Naive thymus-derived CD4-positive, alpha-beta T cell (primary cell): ENCODE data around the gene OSBPL5. TPM values are rescaled to one million over a fixed set of nuclear protein-coding genes. Genes with fewer than 3 reads are reported as not detected.
A peak's percentile ranks its signal among the peaks of the same experiment; 100 is the strongest.

ENCODE experiments used
- ATAC-seq: fragments of 150-1000 bp; cut with Tn5 transposase; 2 replicates; pipeline ENCODE4 v1.10.0; 2021; ENCODE audit warnings: mild to moderate bottlenecking, moderate library complexity
- CTCF ChIA-PET: fragments of 350-600 bp; sonication (Branson Sonifier 250); formaldehyde crosslinking; loops from one replicate; lab custom pipeline; 2021; ENCODE audit warnings: antibody characterized with exemption; lab: Charles Lee
- POLR2A ChIA-PET: fragments of 350-600 bp; sonication (Branson Sonifier 250); formaldehyde crosslinking; loops from one replicate; lab custom pipeline; 2021; ENCODE audit warnings: antibody characterized with exemption, inconsistent platforms; lab: Charles Lee
- DNase-seq, 9 donors: peaks; one replicate each; pipeline versions ENCODE4 v3.0.0 to v3.0.0-alpha.2; 2020 to 2022; ENCODE audit warnings: mixed read lengths in 1 of 9
- H3K27ac ChIP-seq: one replicate; pipeline ENCODE4 v1.7.0; 2013; ENCODE audit warnings: mild to moderate bottlenecking, low read depth, low read length, moderate library complexity
- H3K27me3 ChIP-seq, 2 donors: one replicate each; pipeline ENCODE4 v1.7.0; 2013; ENCODE audit warnings: low read length in 2 of 2, mild to moderate bottlenecking in 2 of 2, moderate library complexity in 2 of 2; ENCODE audit not compliant: control insufficient read depth in 2 of 2, insufficient read depth in 2 of 2
- H3K36me3 ChIP-seq, 3 experiments: 1 replicate in 2 of 3; 2 replicates in 1 of 3; pipeline ENCODE4 v1.7.0; 2013; ENCODE audit warnings: low read length in 3 of 3, mild to moderate bottlenecking in 3 of 3, moderate library complexity in 1 of 3; ENCODE audit not compliant: insufficient read depth in 3 of 3, control insufficient read depth in 2 of 3
- H3K4me1 ChIP-seq, 2 donors: one replicate each; pipeline ENCODE4 v1.7.0; 2013; ENCODE audit warnings: low read length in 2 of 2, mild to moderate bottlenecking in 2 of 2, moderate library complexity in 1 of 2; ENCODE audit not compliant: control insufficient read depth in 2 of 2, insufficient read depth in 2 of 2
- H3K4me3 ChIP-seq: 2 replicates; pipeline ENCODE4 v1.7.0; 2013; ENCODE audit warnings: mild to moderate bottlenecking, low read length
- H3K9me3 ChIP-seq, 3 experiments: 1 replicate in 2 of 3; 2 replicates in 1 of 3; pipeline ENCODE4 v1.7.0; 2013; ENCODE audit warnings: low read length in 3 of 3; ENCODE audit not compliant: control insufficient read depth in 2 of 3
- H3K27ac Mint-ChIP-seq, 9 donors: one replicate each; pipeline ENCODE4 v1.8.0; 2020 to 2022; ENCODE audit warnings: mixed read lengths in 9 of 9, mild to moderate bottlenecking in 8 of 9, moderate library complexity in 5 of 9, inconsistent platforms in 2 of 9
- H3K27me3 Mint-ChIP-seq, 5 donors: one replicate each; pipeline ENCODE4 v1.8.0; 2021 to 2022; ENCODE audit warnings: mixed read lengths in 5 of 5, mild to moderate bottlenecking in 1 of 5
- H3K36me3 Mint-ChIP-seq, 5 donors: one replicate each; pipeline ENCODE4 v1.8.0; 2020 to 2022; ENCODE audit warnings: mixed read lengths in 5 of 5, mild to moderate bottlenecking in 3 of 5, inconsistent platforms in 1 of 5
- H3K4me1 Mint-ChIP-seq, 7 donors: one replicate each; pipeline ENCODE4 v1.8.0; 2020 to 2022; ENCODE audit warnings: mixed read lengths in 7 of 7, mild to moderate bottlenecking in 3 of 7, inconsistent platforms in 1 of 7
- H3K4me3 Mint-ChIP-seq, 10 donors: one replicate each; pipeline ENCODE4 v1.8.0; 2020 to 2022; ENCODE audit warnings: mild to moderate bottlenecking in 10 of 10, mixed read lengths in 10 of 10, moderate library complexity in 6 of 10, inconsistent platforms in 2 of 10
- H3K9me3 Mint-ChIP-seq, 11 donors: one replicate each; pipeline ENCODE4 v1.8.0; 2020 to 2022; ENCODE audit warnings: mixed read lengths in 11 of 11, mild to moderate bottlenecking in 4 of 11, inconsistent platforms in 1 of 11, moderate library complexity in 1 of 11
- intact Hi-C, 2 donors: fragments of 100-400 bp; cut with micrococcal nuclease; formaldehyde crosslinking; loops; one replicate each; pipeline ENCODE4 v1.15.1; 2023
- polyA plus RNA-seq, 2 donors: library from polyadenylated mRNA; unstranded; fragments of 300-500 nt; fragmentation: Illumina TruSeq; gene quantifications; one replicate each; pipeline ENCODE4 v1.2.3, GENCODE V29; 2021
- total RNA-seq, 6 experiments: library from RNA in 5 of 6; stranded (reverse) in 5 of 6; gene quantifications; 1 replicate in 5 of 6; 2 replicates in 1 of 6; pipeline ENCODE4 v1.2.3 and lab custom pipeline; 2021 to 2026

Gene OSBPL5
- 10 to 100 TPM in 2 of 5 experiments, 1 to 10 TPM in 3; 3.7 to 76.7 (median 6.5) TPM for total RNA-seq
- polyA plus RNA-seq: 1 to 10 TPM in 1 of 2 donors, under 1 TPM in 1; 0.51 to 2.7 TPM
- 11.3 reads per million, percentile 38 among the genes with 10 or more reads in this experiment for total RNA-seq (lab: John Stamatoyannopoulos, UW)

GRCh38 chr11:3165152-3165705 is at the start of gene OSBPL5:
TSS of gene OSBPL5 (minus strand) at chr11:3165310. CDS start at chr11:3129148, 36,162 bp downstream.
- ChIA-PET POLR2A (no interaction called here), CTCF (no interaction called here)
- DNase-seq (peak in 8 of 9 donors; percentile 26 to 60 (median 42)), ATAC-seq (peak; percentile 75)
- Mint-ChIP-seq H3K4me3 (peak within 1 kb of the TSS; percentile 64 to 93 (median 84)), H3K4me1 (peaks cover 9 to 55% (median 46%) of the 10 kb centered on the region in 7 donors), H3K27ac (peak within 1 kb of the TSS in 8 of 9 donors; percentile 13 to 77 (median 60)), H3K27me3 (peaks cover 0 to 66% (median 16%) of the 10 kb centered on the region in 5 donors), H3K36me3 (no peaks in the 10 kb centered on the region), H3K9me3 (no peaks in the 10 kb centered on the region)
- intact Hi-C loops: no loop called here
- Histone ChIP-seq H3K27ac (peak within 1 kb of the TSS; percentile 45), H3K4me1 (peaks cover 0 to 36% of the 10 kb centered on the region in 2 donors), H3K27me3 (no peaks in the 10 kb centered on the region), H3K4me3 (peak within 1 kb of the TSS; percentile 48), H3K9me3 (no peaks in the 10 kb centered on the region), H3K36me3 (no peaks in the 10 kb centered on the region)

DNA sequence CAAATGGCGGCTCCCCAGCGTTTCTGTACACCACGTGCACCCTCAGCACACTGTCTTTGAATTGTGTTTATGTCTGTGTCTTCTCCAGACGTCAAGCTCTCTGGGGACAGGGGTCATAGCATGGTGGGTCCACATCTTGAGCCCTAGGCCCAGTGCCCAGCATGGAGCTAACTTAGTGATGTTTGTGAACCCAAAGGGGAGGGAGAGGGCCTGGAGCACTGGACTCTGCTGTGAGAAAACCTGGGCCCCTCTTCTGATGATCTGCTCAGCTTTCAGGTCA is 49.2 kb upstream of the OSBPL5 start:
- DNase-seq: no peak
- no peaks in the 10 kb centered on the region for H3K27me3 ChIP-seq
- no peak overlapping the region for H3K27ac Mint-ChIP-seq
- peaks cover 0 to 7% (median 4%) of the 10 kb centered on the region in 7 donors for H3K4me1 Mint-ChIP-seq
- peaks cover 12 to 33% (median 22%) of the 10 kb centered on the region in 5 donors for H3K27me3 Mint-ChIP-seq
- no peak overlapping the region for H3K4me3 ChIP-seq
- H3K9me3 Mint-ChIP-seq: peaks cover 0 to 16% (median 9%) of the 10 kb centered on the region in 11 donors
- no peak for ATAC-seq
- no peaks in the 10 kb centered on the region for H3K9me3 ChIP-seq
- peaks cover 0 to 3% of the 10 kb centered on the region in 2 donors for H3K4me1 ChIP-seq
- no peaks in the 10 kb centered on the region for H3K36me3 ChIP-seq
- no peak overlapping the region for H3K4me3 Mint-ChIP-seq
- ChIA-PET CTCF (no interaction called here), POLR2A (no interaction called here)
- intact Hi-C loops: no loop called here
- H3K27ac ChIP-seq: no peak overlapping the region
- H3K36me3 Mint-ChIP-seq: peaks cover 0 to 6% (median 0%) of the 10 kb centered on the region in 5 donors

- ATAC-seq (no peak), DNase-seq (no peak)
- no peaks in the 10 kb centered on the region for H3K27me3 ChIP-seq
- Mint-ChIP-seq H3K27ac (peak overlapping the region in 1 of 9 donors; percentile 22), H3K27me3 (peaks cover 12 to 33% (median 22%) of the 10 kb centered on the region in 5 donors), H3K4me3 (peak overlapping the region in 1 of 10 donors; percentile 54), H3K36me3 (peaks cover 0 to 6% (median 0%) of the 10 kb centered on the region in 5 donors), H3K4me1 (peaks cover 0 to 7% (median 4%) of the 10 kb centered on the region in 7 donors), H3K9me3 (peaks cover 0 to 16% (median 9%) of the 10 kb centered on the region in 11 donors)
- H3K4me3 ChIP-seq: no peak overlapping the region
- peaks cover 0 to 3% of the 10 kb centered on the region in 2 donors for H3K4me1 ChIP-seq
- H3K27ac ChIP-seq: no peak overlapping the region
- no peaks in the 10 kb centered on the region for H3K9me3 ChIP-seq
- intact Hi-C loops: no loop called here
- no peaks in the 10 kb centered on the region for H3K36me3 ChIP-seq
- ChIA-PET POLR2A (no interaction called here), CTCF (no interaction called here)
Observed at GRCh38 chr11:3213659-3214419, 48.7 kb upstream of the OSBPL5 start.

DNA sequence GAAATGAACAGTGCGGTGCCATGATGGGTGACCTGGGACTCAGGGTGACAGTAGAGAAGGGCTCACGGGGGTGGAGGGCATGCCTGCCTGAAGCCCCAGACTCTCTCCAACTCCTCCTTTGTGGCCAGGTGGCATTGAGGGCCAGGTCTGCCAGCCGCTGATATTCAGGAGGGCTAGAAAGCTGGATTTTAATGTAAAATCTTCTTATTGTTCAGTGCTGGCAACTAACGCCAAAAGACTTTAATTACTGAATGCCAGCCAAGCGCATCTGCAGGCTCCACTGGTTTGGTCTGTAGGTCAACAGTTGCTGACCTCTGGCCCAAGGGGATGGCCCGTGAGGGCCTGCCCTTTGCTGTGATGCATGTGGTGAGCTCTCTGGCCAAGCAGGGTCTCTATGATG is 43.2 kb upstream of the OSBPL5 start:
- Mint-ChIP-seq H3K4me3 (no peak overlapping the region), H3K27me3 (peaks cover 6 to 16% (median 9%) of the 10 kb centered on the region in 5 donors), H3K4me1 (peaks cover 0 to 10% (median 0%) of the 10 kb centered on the region in 7 donors), H3K9me3 (peaks cover 0 to 16% (median 9%) of the 10 kb centered on the region in 11 donors), H3K27ac (no peak overlapping the region), H3K36me3 (peaks cover 0 to 6% (median 0%) of the 10 kb centered on the region in 5 donors)
- intact Hi-C loops: no loop called here
- Histone ChIP-seq H3K36me3 (no peaks in the 10 kb centered on the region), H3K27ac (no peak overlapping the region), H3K9me3 (peaks cover 0 to 6% (median 0%) of the 10 kb centered on the region in 3 experiments), H3K27me3 (no peaks in the 10 kb centered on the region), H3K4me1 (no peaks in the 10 kb centered on the region), H3K4me3 (no peak overlapping the region)
- ChIA-PET CTCF (no interaction called here), POLR2A (no interaction called here)
- no peak for ATAC-seq
- no peak for DNase-seq

DNA sequence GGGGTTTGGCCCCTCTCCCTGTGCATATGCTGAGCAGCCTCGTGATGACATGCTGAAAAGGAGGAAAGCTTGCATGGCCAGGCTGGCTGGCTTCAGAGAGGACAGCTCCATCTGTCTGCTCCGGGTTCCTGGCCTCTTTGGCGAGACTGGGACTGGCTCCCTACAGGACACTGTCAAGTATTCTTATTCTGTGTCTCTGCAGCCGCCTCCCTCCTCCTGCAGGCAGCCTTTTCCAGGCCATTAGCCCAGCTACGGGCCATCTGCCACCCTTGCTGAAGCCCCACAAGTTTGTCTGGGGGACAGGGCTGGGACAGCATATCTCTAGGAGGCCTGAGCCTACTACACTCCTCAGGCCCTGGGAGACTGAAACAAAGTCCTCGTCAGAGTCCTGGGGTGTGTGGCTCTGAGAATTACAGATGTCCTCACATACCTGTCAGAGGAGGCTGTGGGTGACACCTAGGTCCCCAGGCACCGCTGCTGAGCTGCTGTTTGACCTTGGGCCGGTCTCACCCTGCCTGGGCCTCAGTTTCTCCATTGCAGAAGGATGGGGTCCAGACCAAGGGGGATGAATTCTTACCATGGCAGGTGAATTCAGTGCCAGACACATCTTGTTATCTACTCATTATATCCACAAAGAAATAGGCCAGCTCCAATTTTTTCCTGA is 42.5 kb upstream of the OSBPL5 start:
- peaks cover 0 to 6% (median 0%) of the 10 kb centered on the region in 3 experiments for H3K9me3 ChIP-seq
- H3K27me3 Mint-ChIP-seq: peaks cover 8 to 18% (median 11%) of the 10 kb centered on the region in 5 donors
- intact Hi-C loops: no loop called here
- peaks cover 0 to 16% (median 8%) of the 10 kb centered on the region in 11 donors for H3K9me3 Mint-ChIP-seq
- DNase-seq (no peak), ATAC-seq (no peak)
- no peaks in the 10 kb centered on the region for H3K36me3 ChIP-seq
- H3K4me3 Mint-ChIP-seq: no peak overlapping the region
- H3K4me1 Mint-ChIP-seq: peaks cover 0 to 14% (median 1%) of the 10 kb centered on the region in 7 donors
- ChIA-PET POLR2A (no interaction called here), CTCF (no interaction called here)
- H3K36me3 Mint-ChIP-seq: peaks cover 0 to 6% (median 0%) of the 10 kb centered on the region in 5 donors
- no peaks in the 10 kb centered on the region for H3K27me3 ChIP-seq
- no peak overlapping the region for H3K27ac Mint-ChIP-seq
- H3K27ac ChIP-seq: no peak overlapping the region
- H3K4me1 ChIP-seq: no peaks in the 10 kb centered on the region
- H3K4me3 ChIP-seq: no peak overlapping the region

GRCh38 chr11:3206922-3207204 is 41.8 kb upstream of the OSBPL5 start:
- no peaks in the 10 kb centered on the region for H3K4me1 ChIP-seq
- no peak for DNase-seq
- H3K36me3 Mint-ChIP-seq: peaks cover 0 to 5% (median 0%) of the 10 kb centered on the region in 5 donors
- no peak for ATAC-seq
- H3K27me3 Mint-ChIP-seq: peaks cover 9 to 18% (median 12%) of the 10 kb centered on the region in 5 donors
- no peak overlapping the region for H3K27ac ChIP-seq
- H3K27me3 ChIP-seq: no peaks in the 10 kb centered on the region
- H3K27ac Mint-ChIP-seq: no peak overlapping the region
- H3K4me1 Mint-ChIP-seq: peaks cover 0 to 17% (median 4%) of the 10 kb centered on the region in 7 donors
- H3K4me3 Mint-ChIP-seq: no peak overlapping the region
- POLR2A ChIA-PET: no interaction called here
- CTCF ChIA-PET: no interaction called here
- no peak overlapping the region for H3K4me3 ChIP-seq
- peaks cover 0 to 6% (median 0%) of the 10 kb centered on the region in 3 experiments for H3K9me3 ChIP-seq
- H3K9me3 Mint-ChIP-seq: peaks cover 0 to 13% (median 7%) of the 10 kb centered on the region in 11 donors
- H3K36me3 ChIP-seq: no peaks in the 10 kb centered on the region
- intact Hi-C loops: no loop called here
